HG03442 (cell line): ENCODE results near the gene RNF141.

ENCODE experiments used
- ATAC-seq: cut with Tn5 transposase; IDR thresholded peaks from one replicate; pipeline ENCODE4 v1.9.1; 2021; ENCODE audit warnings: mild to moderate bottlenecking, moderate library complexity; ENCODE audit not compliant: unreplicated experiment

RNF141 gene

DNA sequence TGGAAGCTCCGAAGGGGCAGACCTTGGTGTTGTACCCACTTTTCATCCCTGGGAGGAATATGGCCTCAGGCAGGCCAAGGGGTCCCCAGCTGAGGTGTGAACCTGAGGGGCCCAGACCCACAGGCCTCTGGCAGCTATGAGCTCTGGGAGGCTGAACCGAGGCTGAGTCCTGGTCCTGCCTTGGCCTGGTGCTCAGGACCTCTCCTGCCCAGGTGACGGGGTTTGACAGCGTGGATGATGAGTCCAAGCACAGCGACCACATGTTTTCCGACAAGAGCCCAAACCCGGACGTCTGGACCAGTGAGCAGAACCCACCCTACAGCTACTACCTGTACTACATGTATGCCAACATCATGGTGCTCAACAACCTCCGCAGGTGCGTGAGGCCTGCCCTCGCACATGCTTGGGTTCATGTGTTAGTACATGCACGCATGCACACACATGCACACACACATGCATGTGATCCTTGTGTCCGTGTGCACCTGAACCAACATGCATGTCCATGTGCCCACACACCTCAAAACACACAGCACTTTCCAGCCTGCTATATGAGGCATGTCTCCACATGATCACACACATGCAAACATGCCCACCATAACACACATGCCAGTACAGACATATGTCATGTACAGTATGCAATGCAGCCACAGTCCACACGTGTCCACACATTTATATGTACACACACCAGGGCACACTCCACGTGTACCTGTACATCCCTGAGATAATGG lies 40.9 kb downstream of the RNF141 start:
- ATAC-seq = no peak

GRCh38 chr11:10499452-10499851 lies 41.5 kb downstream of the RNF141 start:
- no peak for ATAC-seq

DNA sequence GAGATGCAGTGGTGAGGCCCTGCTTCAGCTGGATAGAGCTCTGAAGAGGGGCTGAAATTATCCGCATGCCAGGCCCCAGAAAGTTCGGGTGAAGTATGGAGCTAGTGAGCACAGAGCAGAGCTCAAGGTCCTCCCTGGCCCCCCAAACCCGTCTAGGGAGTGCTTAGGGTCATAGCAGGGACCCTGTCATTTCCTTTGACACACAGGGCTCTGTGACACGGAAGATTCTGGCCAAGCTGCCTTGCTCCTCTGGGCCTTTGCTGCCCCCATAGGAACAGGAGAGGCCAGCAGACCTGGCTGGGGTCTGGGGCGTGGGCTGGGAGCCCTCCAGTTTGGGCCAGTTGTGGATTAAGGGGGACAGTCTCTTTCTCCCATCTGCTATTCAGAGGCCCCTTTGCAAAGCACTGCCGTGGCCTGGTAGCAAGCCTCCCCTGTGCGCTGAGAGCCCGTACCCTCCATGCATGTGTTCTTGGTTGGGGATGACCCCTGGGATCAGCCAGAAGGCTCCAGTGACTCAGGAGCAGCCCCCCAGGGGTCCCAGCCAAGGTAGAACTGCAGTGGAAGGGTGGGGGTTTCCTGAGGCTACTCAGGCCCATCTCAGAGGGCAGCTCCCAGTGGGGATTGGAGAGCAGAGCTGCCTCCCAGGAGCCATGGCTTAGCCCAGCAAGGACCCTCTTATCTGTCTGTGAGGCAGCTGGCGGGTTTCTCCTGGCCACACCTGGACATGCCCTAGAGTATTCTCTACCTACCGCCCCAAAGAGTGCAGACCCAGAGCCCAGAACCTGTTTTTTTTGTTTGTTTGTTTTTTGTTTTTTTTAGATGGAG lies 42.3 kb downstream of the RNF141 start:
- no peak for ATAC-seq

- no peak for ATAC-seq
These were observed 43.0 kb downstream of the RNF141 start for GRCh38 chr11:10498022-10498400.

DNA sequence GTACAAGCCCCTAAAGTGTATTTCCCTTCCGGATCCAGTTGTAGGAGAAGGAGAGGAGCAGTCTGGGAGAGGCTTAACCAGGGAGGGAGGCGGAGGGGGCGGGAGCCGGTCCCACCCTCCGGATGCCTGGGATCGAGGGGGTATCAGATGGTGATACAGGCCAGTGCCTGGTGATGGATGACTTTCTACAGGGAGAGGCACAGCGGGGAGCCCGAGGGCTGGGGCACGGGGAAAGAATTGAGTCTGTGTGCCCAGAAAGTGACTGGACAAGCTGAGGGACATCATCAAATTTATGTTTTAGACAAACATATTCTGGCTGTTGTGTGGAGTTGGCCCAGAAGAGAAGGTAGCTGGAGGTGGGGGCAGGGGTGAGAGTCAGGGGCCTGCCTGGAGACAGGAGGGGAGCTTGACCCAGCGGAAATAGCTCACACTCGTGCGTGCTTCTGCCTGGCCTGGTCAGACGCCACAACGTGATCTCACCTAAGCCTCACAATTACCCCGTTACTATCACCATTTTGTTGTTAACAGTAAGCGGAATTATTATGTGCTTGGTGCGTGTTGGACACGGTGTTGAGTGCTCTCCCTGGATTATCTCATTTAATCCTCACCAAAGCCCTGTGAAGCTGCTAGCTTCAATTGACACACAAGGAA lies 43.5 kb downstream of the RNF141 start:
- no peak for ATAC-seq

GRCh38 chr11:10496296-10496936 lies 44.6 kb downstream of the RNF141 start:
- no peak for ATAC-seq

DNA sequence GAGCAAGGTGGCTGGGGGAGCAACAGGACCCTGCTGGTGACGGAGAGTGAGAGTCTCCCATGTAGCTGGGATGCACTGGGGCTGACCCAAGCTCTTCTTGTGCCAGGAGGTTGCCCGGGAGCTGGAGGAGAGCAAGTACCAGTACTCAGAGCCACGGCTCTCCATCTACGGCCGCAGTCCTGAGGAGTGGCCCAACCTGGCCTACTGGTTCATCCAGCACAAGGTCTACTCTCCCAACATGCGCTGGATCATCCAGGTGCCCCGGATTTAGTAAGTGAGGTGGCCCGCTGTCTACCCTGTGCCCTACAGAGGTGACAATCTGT lies 45.6 kb downstream of the RNF141 start:
- no peak for ATAC-seq

GRCh38 chr11:10494636-10495463 lies 46.1 kb downstream of the RNF141 start:
- no peak for ATAC-seq

- ATAC-seq = no peak
These were observed 47.8 kb downstream of the RNF141 start for GRCh38 chr11:10493041-10493663.

DNA sequence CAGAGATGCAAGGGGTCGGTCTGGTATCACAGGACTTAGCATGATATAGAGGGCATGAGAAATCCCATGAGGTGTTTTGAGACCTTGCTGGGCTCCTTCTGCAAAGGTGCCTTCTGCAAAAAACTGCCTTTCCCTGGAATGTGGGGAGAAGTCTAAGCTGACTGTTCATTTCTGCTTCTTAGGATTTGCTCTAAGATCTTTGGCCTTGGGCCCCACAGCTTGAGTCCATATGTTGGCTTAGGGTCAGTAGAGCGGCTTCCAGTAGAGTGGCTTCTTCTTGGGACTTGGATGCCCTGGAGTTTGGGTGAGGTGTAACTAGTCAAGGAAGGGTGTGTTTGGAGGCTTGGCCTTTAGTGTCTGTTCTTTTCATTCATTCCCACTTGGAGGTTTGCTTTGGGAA lies 48.9 kb downstream of the RNF141 start:
- no peak for ATAC-seq

DNA sequence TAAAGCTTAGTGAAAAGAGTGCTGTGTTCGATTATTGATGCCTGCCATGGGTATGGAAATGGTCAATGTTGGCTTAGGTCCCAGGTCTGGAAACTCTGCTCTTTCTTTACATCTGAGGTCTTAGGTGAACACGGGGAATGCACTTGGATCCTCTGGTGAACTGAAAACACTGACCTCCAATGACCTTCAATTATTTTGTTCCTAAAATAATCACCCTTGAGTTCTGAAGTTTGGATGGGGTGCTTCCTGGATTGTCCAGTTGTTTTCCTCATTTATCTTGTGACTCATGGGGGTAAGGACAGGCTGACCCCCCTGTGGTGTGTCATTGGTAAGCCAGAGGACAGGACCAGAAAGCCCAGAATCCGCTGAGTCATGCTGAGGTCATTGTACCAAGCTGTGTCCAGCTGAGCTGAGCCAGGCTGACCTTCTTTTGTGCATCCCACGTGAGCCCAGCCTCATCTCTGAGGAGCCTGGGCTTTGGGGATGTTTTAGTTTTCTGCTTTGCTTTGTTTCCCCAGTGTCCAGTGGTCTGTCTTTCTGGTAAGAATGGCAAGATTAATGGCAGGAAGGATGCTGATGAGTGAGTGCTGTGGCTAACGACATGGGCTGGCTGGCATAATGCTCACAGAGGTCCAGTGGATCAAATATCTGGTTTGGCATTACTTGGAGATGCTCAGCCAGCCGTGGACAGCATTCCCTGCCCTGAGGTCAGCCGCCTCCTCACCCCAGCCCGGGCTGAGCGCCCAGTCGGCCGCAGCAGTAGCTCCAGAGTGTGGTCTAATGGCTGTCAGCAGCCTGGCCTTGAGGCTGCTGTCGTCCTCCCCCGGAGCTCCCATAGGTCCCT lies 50.4 kb downstream of the RNF141 start:
- no peak for ATAC-seq

DNA sequence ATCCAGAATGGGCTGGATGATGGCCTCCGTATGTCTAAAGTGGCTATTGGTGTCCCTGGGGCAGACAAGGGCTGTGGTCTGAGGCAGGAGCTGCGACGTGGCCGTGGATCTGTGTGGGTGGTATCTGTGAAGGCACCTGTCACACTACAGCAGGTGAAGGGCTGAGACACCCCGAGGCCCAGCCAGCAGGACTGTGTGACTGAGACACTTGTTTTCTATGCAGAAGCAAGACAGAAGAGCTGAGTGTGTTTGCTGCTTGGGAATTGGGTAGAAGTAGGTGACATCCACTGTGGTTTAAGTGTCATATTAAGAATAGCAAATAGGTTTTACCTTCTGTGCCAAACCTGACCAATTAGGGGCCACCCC lies 51.0 kb downstream of the RNF141 start:
- no peak for ATAC-seq

DNA sequence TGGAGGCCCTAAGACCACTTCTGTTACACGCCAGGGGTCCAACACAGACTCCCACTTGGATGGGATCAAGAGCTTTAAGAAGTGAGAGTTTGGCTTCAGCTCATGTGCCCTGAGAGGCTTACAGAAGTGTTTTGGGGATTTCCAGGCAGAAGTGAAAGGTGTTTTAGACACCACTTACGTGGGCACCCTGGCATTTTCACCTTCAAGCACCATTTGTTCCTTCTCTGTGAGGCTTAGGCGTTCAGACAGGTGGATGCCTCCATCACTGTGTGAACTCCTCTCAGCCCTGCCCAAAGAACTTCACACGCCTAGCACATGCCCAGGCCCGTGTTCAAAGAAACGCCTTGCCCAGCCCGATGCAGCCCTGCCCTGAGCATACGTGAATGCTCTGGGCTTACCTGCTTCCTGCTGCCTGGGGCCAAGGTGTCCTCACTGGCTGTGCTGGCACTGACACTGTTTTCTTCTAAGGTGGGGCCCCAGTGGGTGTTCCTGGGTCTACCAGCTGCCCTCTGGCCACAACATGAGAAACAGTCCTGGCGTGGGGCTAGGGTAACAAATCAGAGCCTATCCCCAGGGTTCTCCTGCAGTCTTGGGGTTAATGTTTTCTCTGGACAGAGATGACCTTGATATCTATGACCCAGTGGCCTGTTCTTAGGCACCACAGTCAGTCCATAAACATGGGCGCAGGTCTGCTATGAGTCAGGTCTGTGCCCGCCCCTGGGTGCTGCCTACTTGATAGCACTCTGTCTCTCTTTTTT lies 51.9 kb downstream of the RNF141 start:
- ATAC-seq = peak; percentile 70

- ATAC-seq = peak; percentile 5
These were observed 52.7 kb downstream of the RNF141 start for GRCh38 chr11:10488121-10488933.

DNA sequence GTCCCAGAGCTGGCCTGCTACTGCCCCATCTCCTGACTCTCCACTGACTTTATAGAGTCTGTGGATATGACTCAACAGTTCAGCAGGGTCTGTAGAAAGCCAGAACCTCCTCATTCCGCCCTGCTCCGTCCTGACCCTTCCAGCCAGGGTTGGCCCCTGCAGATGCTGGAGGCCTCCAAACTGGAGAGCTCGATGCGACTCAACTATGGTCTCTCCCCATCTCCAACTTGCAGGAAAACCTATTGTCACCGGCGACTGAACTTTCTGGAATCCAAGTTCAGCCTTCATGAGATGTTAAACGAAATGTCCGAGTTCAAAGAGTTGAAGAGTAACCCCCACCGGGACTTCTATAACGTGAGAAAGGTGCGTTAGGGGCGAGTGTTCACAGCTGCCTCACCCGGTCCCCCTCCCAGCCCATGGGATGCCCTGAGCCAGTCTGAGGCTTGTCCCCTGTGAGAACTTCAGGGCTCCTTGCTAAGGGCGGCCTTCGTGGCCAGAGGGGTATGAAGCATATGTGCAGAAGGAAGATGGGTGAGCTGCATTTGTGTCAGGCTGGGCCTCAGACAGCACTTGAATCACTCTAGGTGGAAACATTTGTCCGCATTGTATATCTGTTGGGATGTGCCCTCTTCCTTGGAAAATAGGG lies 53.9 kb downstream of the RNF141 start:
- ATAC-seq = no peak

GRCh38 chr11:10486161-10486840 lies 54.7 kb downstream of the RNF141 start:
- no peak for ATAC-seq

DNA sequence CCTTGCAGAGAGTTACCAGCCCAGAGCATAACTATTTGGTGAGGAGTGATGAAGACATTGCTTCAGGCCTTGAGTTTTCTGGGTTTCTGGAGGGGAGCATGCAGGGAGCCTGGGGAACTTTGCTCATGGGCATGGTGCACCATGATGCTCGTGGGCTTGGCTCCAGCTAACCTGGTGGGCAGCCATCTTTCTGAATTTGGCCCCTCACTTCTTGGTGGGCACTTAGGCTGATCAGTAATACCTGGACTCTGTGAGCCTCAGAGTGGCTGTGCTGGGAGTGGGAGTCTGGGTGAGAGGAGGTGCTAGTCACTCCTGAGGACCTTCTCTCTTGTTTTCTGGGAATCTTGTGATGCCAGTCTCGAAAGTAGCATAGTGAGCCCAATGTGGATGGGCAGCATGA lies 55.3 kb downstream of the RNF141 start:
- ATAC-seq = no peak
